HG03457 (cell line): ENCODE data around the gene CAB39.

Source experiments
- ATAC-seq: cut with Tn5 transposase; IDR thresholded peaks from one replicate; pipeline ENCODE4 v1.9.1; 2021; ENCODE audit warnings: moderate number of reproducible peaks; ENCODE audit not compliant: unreplicated experiment

Gene CAB39

GRCh38 chr2:230849633-230850357, 137.2 kb downstream of the CAB39 start:
- ATAC-seq = no peak

DNA sequence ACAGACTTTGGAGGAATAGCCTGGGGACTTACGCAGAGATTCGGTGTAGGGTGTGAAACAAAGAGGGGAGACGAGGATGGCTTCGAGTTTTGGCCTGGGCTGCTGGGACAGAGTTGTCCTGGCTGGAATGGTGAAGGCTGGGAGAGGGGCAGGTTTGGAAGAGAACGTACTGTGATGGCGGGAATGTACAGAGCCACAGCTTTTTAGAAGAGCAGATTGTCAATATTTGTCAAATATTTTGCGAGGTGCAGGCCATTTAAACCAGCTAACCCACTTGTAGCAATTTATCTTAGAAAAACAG, 137.7 kb downstream of the CAB39 start:
- no peak for ATAC-seq

DNA sequence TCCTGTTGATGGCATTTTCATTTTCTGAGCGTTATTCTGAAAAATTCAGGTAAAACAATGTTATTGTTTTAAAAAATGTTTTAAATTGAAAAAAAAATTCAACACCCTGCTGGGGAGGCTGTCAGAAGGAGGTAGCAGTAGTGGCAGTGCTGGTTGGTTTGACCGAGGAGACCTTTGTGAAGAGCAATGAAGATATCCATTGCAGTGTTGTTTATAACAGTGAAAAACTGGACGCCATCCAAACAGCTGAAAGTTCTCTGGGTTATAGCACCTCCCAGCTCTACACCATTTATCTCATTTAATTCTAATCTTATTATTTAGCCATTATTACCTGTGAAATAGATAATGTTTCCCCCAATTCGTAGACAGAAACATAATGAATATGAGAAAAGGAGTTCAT, 139.5 kb downstream of the CAB39 start:
- ATAC-seq = no peak

DNA sequence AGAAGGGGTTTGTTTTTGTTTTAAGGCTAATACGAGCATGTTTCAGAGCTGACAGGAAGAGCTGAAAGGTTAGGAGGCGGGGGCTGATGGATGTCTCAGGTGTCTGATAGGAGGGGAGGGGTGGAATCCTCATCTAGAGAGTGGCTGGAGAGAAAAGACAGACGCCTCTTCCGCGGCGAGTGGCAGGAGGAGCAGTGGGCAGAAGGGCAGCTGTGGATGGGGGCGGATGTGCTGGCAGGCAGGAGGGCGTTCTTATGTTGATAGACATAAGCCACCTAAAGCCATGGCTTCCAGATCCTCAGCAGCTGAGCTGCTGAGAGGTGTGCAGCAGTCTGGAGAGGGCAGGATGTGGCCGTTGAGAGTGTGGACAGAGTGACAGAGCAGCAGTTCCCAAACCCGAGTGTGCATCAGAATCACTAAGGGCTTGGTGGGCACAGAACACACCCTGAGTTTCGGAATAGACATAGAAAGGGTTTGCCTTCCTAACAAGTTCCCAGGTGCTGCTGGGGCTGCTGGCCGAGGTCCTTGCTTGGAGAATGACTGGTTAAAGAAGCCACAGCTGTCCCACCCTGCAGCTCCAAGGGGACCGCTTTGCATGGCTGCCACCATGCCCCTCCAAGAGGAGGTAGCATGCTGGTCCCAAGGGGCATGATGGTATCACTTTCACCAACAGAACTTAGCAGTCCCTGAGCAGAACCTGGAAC, 149.1 kb downstream of the CAB39 start:
- ATAC-seq = no peak

DNA sequence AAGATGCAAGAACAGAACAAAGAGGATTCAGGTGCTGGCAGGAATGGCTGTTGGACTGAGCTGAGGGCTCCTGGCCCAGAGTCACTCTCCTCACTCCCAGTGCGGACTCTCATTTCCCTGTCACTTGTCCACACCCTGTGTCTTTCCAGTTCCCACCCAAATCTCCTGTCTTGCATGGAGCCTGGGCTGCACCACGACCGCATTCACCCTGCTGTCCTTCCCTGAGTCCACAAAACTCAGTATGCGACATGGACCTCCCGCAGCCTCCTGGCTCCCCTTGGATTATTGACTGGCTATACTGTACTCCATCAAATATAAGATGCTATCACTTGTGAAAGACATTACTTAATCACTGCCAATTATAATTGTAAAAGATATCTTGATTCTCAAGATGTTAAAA, 149.7 kb downstream of the CAB39 start:
- no peak for ATAC-seq

DNA sequence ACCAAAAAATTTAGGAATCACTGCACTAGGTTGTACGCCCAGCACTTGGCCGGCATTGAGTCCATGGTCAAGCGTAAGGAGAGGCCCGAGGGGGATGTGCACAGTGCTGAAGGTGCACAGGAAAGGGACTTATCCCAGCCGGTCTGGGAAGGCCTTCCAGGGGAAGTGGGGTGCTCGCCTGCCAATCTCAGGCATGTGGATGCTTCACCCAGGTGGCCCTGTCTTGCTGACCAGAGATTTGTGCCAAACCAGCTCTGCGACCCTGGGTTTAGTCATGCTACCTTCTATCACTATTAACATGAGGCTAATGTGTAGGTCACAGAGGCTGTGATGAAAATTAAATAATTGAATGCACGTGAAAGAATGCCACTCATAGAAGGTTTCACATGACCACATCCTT, 150.4 kb downstream of the CAB39 start:
- no peak for ATAC-seq

- ATAC-seq = no peak
These were observed 150.9 kb downstream of the CAB39 start for GRCh38 chr2:230863442-230864121.

- no peak for ATAC-seq
These were observed 151.5 kb downstream of the CAB39 start for GRCh38 chr2:230864122-230864604.

DNA sequence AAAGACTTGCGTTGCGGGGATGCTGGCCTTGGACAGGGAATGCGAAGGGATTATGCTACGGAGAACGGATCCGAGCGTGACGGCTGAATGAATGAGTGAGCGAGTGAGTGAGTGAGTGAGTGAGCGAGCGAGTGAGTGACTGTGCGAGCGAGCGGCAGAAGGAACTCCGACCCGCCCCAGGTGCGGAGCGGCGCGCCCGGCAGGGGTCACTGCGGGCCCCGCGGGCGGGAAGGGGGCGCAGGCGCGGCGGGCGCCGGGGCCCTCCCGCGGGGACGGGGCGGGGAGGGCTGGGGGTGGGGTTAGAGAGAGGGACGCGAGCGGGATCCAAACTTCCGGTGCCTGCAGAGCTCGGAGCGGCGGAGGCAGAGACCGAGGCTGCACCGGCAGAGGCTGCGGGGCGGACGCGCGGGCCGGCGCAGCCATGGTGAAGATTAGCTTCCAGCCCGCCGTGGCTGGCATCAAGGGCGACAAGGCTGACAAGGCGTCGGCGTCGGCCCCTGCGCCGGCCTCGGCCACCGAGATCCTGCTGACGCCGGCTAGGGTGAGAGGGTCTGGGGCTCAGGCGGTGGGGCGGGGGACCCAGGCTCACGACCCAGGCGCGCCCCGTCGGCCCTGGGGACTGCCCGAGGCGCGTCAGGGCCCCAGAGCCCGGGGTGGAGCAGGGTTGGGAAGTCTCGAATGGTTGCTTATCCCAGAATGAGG, 152.1 kb downstream of the CAB39 start, which contains the start of gene ITM2C:
TSS of gene ITM2C (plus strand) at position 338 of the 702 bp plus-strand sequence. CDS start at position 422, 84 bp downstream.
- ATAC-seq = peak; percentile 62

DNA sequence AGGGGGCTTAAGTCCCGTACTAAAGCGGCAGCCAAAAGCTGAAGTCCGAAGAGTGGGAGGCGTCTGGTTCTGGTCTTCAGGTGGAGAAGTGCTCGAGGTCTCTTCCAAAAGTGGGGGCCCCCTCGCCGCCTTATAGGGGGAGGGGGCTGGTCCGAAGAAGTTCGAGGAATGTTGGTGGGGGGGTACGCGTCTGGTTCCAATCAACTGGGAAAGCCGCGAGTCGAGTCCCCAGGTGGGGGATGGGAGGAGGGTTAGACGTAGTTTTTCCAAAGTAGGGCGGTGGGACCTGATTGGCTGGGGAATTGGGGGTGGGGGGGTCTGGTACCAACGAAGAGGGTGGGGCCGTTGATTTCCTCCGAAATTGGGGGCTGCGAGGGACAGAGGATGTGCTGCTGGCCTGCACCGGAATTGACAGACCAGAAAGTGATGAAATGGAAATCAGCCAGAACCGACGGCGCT, 152.7 kb downstream of the CAB39 start:
- ATAC-seq = no peak

DNA sequence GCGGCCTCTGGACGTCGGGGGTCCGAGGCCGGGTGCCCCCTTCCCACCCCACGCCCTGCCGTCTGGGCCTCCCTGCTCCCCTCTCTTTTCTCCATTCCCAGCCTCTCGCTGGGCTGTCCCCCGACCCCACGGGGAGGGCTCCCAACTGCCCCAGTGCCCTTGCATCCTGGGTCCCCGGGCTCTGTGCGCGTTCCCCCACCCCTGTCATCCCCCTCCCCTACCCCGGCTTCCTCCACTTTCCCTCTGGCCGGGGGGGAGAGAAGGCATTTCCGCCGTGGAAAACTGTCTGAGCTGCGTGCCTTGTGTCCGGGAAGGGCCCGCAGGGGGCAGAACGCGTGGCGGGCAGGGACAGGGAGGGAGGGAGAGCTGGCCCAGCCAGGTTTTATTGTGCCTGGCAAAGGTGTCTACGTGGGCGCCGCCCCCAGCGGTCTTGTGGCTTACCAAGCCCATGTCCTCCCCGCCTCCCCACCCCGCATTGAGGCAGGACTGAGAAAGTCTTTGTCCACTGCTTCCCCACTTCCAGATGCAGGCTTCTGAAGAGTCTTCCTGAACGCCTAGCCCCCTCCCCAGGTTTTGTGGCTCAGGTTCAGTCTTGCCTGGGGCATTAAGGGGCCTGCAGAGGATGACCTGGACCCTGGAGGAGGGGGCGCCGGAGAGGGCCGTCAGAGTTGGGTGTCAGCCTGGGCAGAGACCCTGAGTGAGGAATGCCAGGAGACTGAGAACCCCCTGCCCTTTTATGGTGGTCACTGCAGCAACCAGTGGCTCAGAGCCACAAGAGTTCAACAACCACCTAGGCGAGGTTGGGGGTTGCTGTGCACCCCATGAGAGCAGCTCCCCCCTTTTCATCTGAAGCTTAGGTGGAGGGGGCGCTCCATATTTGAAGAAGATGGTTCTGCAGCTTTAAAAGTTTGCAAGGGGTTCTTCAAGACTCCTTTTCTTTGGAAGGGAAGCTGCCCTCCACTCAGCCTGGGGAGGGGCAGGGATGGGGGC, 153.4 kb downstream of the CAB39 start:
- no peak for ATAC-seq

GRCh38 chr2:230866756-230867523, 154.3 kb downstream of the CAB39 start:
- no peak for ATAC-seq

GRCh38 chr2:230868161-230868946, 155.7 kb downstream of the CAB39 start:
- ATAC-seq = no peak

- ATAC-seq = no peak
These were observed 156.6 kb downstream of the CAB39 start for GRCh38 chr2:230868947-230869913.

GRCh38 chr2:230869914-230870543, 157.4 kb downstream of the CAB39 start:
- ATAC-seq = no peak
